CD4-positive, alpha-beta T cell (primary cell): ENCODE results near the gene MYD88. TPM values are rescaled to one million over a fixed set of nuclear protein-coding genes. Genes with fewer than 3 reads are reported as not detected.

Experiments used
- ATAC-seq: fragments of 200-7000 bp; cut with Tn5 transposase; one replicate; pipeline ENCODE4 v1.10.0; 2022; ENCODE audit warnings: mild to moderate bottlenecking; ENCODE audit not compliant: poor library complexity
- CTCF ChIA-PET: fragments of 350-600 bp; sonication (Branson Sonifier 250); formaldehyde crosslinking; loops from one replicate; lab custom pipeline; 2021; ENCODE audit warnings: antibody characterized with exemption, inconsistent platforms; lab: Charles Lee
- POLR2A ChIA-PET: fragments of 350-600 bp; sonication (Branson Sonifier 250); formaldehyde crosslinking; loops from one replicate; lab custom pipeline; 2021; ENCODE audit warnings: antibody characterized with exemption, inconsistent platforms; lab: Charles Lee
- DNase-seq, 14 experiments: peaks; one replicate each; pipeline ENCODE4 v3.0.0-alpha.2; 2013 to 2020; ENCODE audit warnings: mixed read lengths in 2 of 14
- H3K27ac ChIP-seq, 2 donors: one replicate each; pipeline versions ENCODE4 v1.5.1 to v1.7.0; 2013; ENCODE audit warnings: low read length in 2 of 2, low read depth in 1 of 2, mild to moderate bottlenecking in 1 of 2
- H3K27me3 ChIP-seq, 2 experiments: 1 replicate in 1 of 2; 2 replicates in 1 of 2; pipeline versions ENCODE4 v1.6.1 to v1.7.0; 2013; ENCODE audit warnings: low read length in 2 of 2, control low read depth in 1 of 2, mild to moderate bottlenecking in 1 of 2, moderate library complexity in 1 of 2; ENCODE audit not compliant: insufficient read depth in 2 of 2, control insufficient read depth in 1 of 2
- H3K36me3 ChIP-seq: one replicate; pipeline ENCODE4 v1.6.1; 2013; ENCODE audit warnings: low read length, control low read depth; ENCODE audit not compliant: insufficient read depth
- H3K4me1 ChIP-seq: one replicate; pipeline ENCODE4 v1.6.1; 2013; ENCODE audit warnings: low read length, control low read depth; ENCODE audit not compliant: insufficient read depth
- H3K4me3 ChIP-seq: one replicate; pipeline ENCODE4 v1.5.1; 2013; ENCODE audit warnings: mild to moderate bottlenecking, low read length, moderate library complexity
- H3K9me3 ChIP-seq, 2 experiments: 1 replicate in 1 of 2; 2 replicates in 1 of 2; pipeline versions ENCODE4 v1.6.1 to v1.7.0; 2013; ENCODE audit warnings: low read length in 2 of 2, mild to moderate bottlenecking in 2 of 2, control low read depth in 1 of 2, moderate library complexity in 1 of 2; ENCODE audit not compliant: control insufficient read depth in 1 of 2, insufficient read depth in 1 of 2
- H3K27ac Mint-ChIP-seq: one replicate; pipeline ENCODE4 v1.8.0; 2020; ENCODE audit warnings: mixed read lengths
- H3K27me3 Mint-ChIP-seq: one replicate; pipeline ENCODE4 v1.8.0; 2021; ENCODE audit warnings: mixed read lengths
- H3K36me3 Mint-ChIP-seq: one replicate; pipeline ENCODE4 v1.8.0; 2021; ENCODE audit warnings: low read depth, mixed read lengths
- H3K4me1 Mint-ChIP-seq: one replicate; pipeline ENCODE4 v1.8.0; 2021; ENCODE audit warnings: low read depth, mixed read lengths
- H3K4me3 Mint-ChIP-seq: one replicate; pipeline ENCODE4 v1.8.0; 2020; ENCODE audit warnings: mild to moderate bottlenecking, mixed read lengths
- H3K9me3 Mint-ChIP-seq: one replicate; pipeline ENCODE4 v1.8.0; 2020; ENCODE audit warnings: mixed read lengths
- CTCF ChIP-seq: fragments of 200-600 bp; IDR thresholded peaks from one replicate; pipeline ENCODE4 v1.8.0; 2022; ENCODE audit warnings: antibody characterized with exemption, mild to moderate bottlenecking
- intact Hi-C, 2 experiments: fragments of 100-400 bp; cut with DNase I in 1 of 2; cut with micrococcal nuclease in 1 of 2; formaldehyde crosslinking; loops; one replicate each; pipeline versions ENCODE4 v1.15.1 to v1.9.0; 2023 to 2025; cut with DNase I, micrococcal nuclease
- total RNA-seq, 174 experiments: library from RNA in 2 of 174; stranded (reverse) in 2 of 174; gene quantifications; one replicate each; pipeline ENCODE4 v1.2.3 and lab custom pipeline; 2021 to 2026

Gene MYD88
- total RNA-seq, 2 experiments from 2014 or later, result 26.9 to 27.2 TPM

- POLR2A ChIA-PET, result interaction anchor here (1.4 kb wide), 1 partner anchor 9 kb away, joined by 4 read pairs; the partner anchor contains the start of gene OXSR1
- H3K27me3 Mint-ChIP-seq, result no peaks in the 10 kb centered on the region
- H3K4me1 Mint-ChIP-seq, result peaks cover 13% of the 10 kb centered on the region
- H3K4me3 Mint-ChIP-seq, result no peak overlapping the region
- Histone ChIP-seq H3K4me1 (peaks cover 17% of the 10 kb centered on the region), H3K9me3 (no peaks in the 10 kb centered on the region), H3K27me3 (no peaks in the 10 kb centered on the region), H3K27ac (no peak overlapping the region), H3K4me3 (no peak overlapping the region), H3K36me3 (no peaks in the 10 kb centered on the region)
- intact Hi-C loops, result no loop called here
- no peaks in the 10 kb centered on the region for H3K9me3 Mint-ChIP-seq
- no peak overlapping the region for H3K27ac Mint-ChIP-seq
- CTCF ChIA-PET, result no interaction called here
- H3K36me3 Mint-ChIP-seq, result no peaks in the 10 kb centered on the region
- DNase-seq, result no peak
- no peak for TF ChIP-seq CTCF
- no peak for ATAC-seq
These were observed 17.4 kb downstream of the MYD88 start for GRCh38 chr3:38155825-38156224.

GRCh38 chr3:38157117-38157516, 18.7 kb downstream of the MYD88 start:
- POLR2A ChIA-PET, result interaction anchor here (1.4 kb wide), 1 partner anchor 8 kb away, joined by 4 read pairs; the partner anchor contains the start of gene OXSR1
- no peak for ATAC-seq
- TF ChIP-seq CTCF, result no peak

GRCh38 chr3:38157595-38157994, 19.1 kb downstream of the MYD88 start:
- peaks cover 2% of the 10 kb centered on the region for H3K4me1 ChIP-seq
- intact Hi-C loops, result no loop called here
- no peak for ATAC-seq

More at GRCh38 chr3:38157117-38157516, 18.7 kb downstream of the MYD88 start:
- Histone ChIP-seq H3K4me1 (peaks cover 6% of the 10 kb centered on the region), H3K4me3 (no peak overlapping the region), H3K36me3 (no peaks in the 10 kb centered on the region), H3K27me3 (no peaks in the 10 kb centered on the region), H3K27ac (no peak overlapping the region), H3K9me3 (no peaks in the 10 kb centered on the region)
- intact Hi-C loops, result no loop called here
- CTCF ChIA-PET, result interaction anchor here (0.6 kb wide), 1 partner anchor 42 kb away, joined by 3 read pairs; no protein-coding TSS in a partner anchor
- Mint-ChIP-seq H3K27ac (no peak overlapping the region), H3K4me1 (peaks cover under 1% of the 10 kb centered on the region), H3K27me3 (no peaks in the 10 kb centered on the region), H3K4me3 (no peak overlapping the region), H3K9me3 (no peaks in the 10 kb centered on the region), H3K36me3 (no peaks in the 10 kb centered on the region)
- DNase-seq, result no peak

More at GRCh38 chr3:38157595-38157994, 19.1 kb downstream of the MYD88 start:
- Histone ChIP-seq H3K36me3 (no peaks in the 10 kb centered on the region), H3K4me3 (no peak overlapping the region), H3K27me3 (no peaks in the 10 kb centered on the region), H3K9me3 (no peaks in the 10 kb centered on the region), H3K27ac (no peak overlapping the region)
- no peak for TF ChIP-seq CTCF
- H3K4me3 Mint-ChIP-seq, result no peak overlapping the region
- H3K4me1 Mint-ChIP-seq, result no peaks in the 10 kb centered on the region
- H3K27ac Mint-ChIP-seq, result no peak overlapping the region
- no peaks in the 10 kb centered on the region for H3K36me3 Mint-ChIP-seq
- POLR2A ChIA-PET, result interaction anchor here (1.3 kb wide), 2 partner anchors 8 to 21 kb away, joined by 3 read pairs; partner anchors contain the start of gene ACAA1
- no peaks in the 10 kb centered on the region for H3K27me3 Mint-ChIP-seq
- no peaks in the 10 kb centered on the region for H3K9me3 Mint-ChIP-seq
- DNase-seq, result no peak
- CTCF ChIA-PET, result no interaction called here
